ENCODE data around the gene GALNT11. TPM values are rescaled to one million over a fixed set of nuclear protein-coding genes. Genes with fewer than 3 reads are reported as not detected.

Gene GALNT11
- total RNA-seq, 2 donors from 2014 or later = 45.9 to 54.4 TPM

DNA sequence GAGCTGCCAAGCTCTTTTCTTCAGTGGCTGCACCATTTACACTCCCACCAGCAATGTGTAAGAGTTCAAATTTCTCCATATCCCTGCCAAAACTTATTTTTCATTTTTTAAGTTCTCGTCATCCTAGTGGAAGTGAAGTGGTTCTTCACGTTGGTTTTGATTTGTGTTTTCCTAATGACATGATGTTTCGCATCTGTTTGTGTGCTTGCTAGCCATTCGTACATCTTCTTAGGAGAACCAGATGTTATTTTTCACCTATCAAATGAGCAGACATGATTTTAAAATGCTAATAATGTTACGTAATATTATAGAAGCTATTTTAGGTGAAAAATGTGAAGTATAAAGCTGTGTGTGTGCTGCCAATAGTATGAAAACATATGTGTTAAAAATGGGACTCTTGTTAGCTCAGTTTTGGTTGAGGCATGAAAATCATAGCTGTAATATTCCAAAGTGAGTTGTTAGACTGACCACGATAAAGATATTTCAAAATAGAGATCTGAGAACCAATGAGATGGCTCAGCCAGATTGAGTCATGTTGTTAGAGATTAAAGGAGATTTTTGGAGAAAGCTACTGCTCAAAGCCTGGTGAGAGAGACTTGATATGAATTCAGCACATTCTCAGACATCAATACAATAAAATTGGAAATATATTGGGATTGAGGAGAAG, 25.9 kb upstream of the GALNT11 start:
- WGBS, 2 donors = 75 to 77% methylated on average over 6 of the region's 6 CpGs
- ATAC-seq = no peak
- no peak for DNase-seq

DNA sequence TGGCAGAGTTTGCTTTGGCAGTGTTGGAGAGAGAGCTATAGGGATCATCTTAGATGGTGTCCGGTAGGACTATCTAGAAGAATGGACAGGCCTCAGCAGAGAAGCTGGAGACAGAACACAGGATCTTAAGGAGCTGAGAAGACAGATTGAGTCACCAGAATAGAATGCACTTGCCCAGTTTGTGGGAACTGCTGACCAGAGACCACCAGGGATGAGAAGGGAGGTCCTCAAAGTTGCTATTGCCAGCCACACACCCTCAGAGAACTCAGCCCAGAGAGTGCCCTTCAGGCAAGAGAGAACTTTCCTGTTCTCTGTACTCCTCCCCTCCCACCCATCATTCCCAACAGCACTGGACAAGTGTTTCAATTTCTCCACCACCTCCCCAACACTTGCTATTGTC, 25.3 kb upstream of the GALNT11 start:
- TF ChIP-seq, protein P1, sequence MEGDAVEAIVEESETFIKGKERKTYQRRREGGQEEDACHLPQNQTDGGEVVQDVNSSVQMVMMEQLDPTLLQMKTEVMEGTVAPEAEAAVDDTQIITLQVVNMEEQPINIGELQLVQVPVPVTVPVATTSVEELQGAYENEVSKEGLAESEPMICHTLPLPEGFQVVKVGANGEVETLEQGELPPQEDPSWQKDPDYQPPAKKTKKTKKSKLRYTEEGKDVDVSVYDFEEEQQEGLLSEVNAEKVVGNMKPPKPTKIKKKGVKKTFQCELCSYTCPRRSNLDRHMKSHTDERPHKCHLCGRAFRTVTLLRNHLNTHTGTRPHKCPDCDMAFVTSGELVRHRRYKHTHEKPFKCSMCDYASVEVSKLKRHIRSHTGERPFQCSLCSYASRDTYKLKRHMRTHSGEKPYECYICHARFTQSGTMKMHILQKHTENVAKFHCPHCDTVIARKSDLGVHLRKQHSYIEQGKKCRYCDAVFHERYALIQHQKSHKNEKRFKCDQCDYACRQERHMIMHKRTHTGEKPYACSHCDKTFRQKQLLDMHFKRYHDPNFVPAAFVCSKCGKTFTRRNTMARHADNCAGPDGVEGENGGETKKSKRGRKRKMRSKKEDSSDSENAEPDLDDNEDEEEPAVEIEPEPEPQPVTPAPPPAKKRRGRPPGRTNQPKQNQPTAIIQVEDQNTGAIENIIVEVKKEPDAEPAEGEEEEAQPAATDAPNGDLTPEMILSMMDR (IDR thresholded peaks at IDR 0.05) = no peak
- TF ChIP-seq POLR2A (IDR thresholded peaks at IDR 0.05) = no peak
- H3K27me3 ChIP-seq = no peaks in the 10 kb centered on the region
- H3K36me3 ChIP-seq (replicated peaks in 1 of 2; ENCODE audit: insufficient read depth in 1 of 2, low read depth in 2 of 2) = no peaks in the 10 kb centered on the region
- WGBS, 2 donors = 86 to 100% methylated on average over 1 of the region's 1 CpG
- H3K4me3 ChIP-seq = no peak overlapping the region
- intact Hi-C loops (cut with DNase I) = no loop called here
- ATAC-seq (no peak), DNase-seq (no peak)
- no peak overlapping the region for H3K27ac ChIP-seq
- no peaks in the 10 kb centered on the region for H3K4me1 ChIP-seq
- no peaks in the 10 kb centered on the region for H3K9me3 ChIP-seq

More for the DNA sequence above, 25.9 kb upstream of the GALNT11 start:
- Histone ChIP-seq H3K4me3 (no peak overlapping the region), H3K36me3 (replicated peaks in 1 of 2; ENCODE audit: insufficient read depth in 1 of 2, low read depth in 2 of 2) (no peaks in the 10 kb centered on the region), H3K4me1 (no peaks in the 10 kb centered on the region), H3K9me3 (no peaks in the 10 kb centered on the region), H3K27me3 (no peaks in the 10 kb centered on the region), H3K27ac (no peak overlapping the region)
- intact Hi-C loops (cut with DNase I) = no loop called here
- TF ChIP-seq, protein P1 (IDR thresholded peaks at IDR 0.05) = no peak
- no peak for TF ChIP-seq POLR2A (IDR thresholded peaks at IDR 0.05)

DNA sequence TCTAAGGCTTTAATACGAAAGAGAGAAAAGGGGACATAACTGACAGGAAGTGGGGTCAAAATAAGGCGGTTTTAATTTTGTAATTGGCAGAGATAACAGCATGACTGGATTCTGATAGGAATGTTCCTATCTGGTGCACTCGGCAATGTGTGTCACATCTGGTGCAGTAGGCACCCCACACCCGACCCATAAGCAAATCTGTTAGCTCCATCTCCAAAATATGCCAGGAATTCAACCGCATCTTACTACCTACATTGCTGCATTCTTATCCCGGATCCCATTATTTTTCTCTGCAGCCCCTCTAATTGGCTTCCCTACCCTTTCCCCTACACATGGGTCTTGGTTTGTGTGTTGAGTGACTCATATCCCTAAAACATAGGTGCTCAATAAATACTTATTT, 19.1 kb upstream of the GALNT11 start:
- no peak for DNase-seq
- Histone ChIP-seq H3K4me1 (no peaks in the 10 kb centered on the region), H3K36me3 (replicated peaks in 1 of 2; ENCODE audit: insufficient read depth in 1 of 2, low read depth in 2 of 2) (no peaks in the 10 kb centered on the region), H3K9me3 (no peaks in the 10 kb centered on the region), H3K4me3 (no peak overlapping the region), H3K27ac (no peak overlapping the region), H3K27me3 (no peaks in the 10 kb centered on the region)
- TF ChIP-seq POLR2A (IDR thresholded peaks at IDR 0.05) = no peak
- intact Hi-C loops (cut with DNase I) = no loop called here
- WGBS, 2 donors = 69 to 78% methylated on average over 6 of the region's 6 CpGs
- ATAC-seq = no peak

DNA sequence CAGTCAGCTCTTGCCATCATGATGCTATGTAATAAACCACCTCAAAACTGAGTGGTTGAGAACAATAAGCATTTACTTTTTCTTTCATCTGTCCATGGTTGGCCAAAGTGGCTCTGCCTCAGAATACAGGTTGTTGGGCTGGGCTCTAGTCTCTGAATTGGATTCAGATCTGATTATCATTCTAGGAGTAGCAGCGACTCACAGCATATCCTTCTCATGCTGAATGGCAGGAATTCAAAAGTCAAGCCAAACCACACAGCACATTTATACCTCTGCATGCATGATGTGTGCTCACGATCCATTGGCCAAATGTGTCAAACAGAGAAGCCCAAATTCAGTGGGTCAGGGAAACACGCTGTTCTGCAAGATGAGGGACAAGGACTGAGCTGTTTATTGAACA, 13.6 kb upstream of the GALNT11 start:
- ATAC-seq = no peak
- intact Hi-C loops (cut with DNase I) = no loop called here
- Histone ChIP-seq H3K36me3 (replicated peaks in 1 of 2; ENCODE audit: insufficient read depth in 1 of 2, low read depth in 2 of 2) (no peaks in the 10 kb centered on the region), H3K27me3 (no peaks in the 10 kb centered on the region), H3K4me3 (no peak overlapping the region), H3K27ac (no peak overlapping the region), H3K9me3 (no peaks in the 10 kb centered on the region), H3K4me1 (peaks cover 17% of the 10 kb centered on the region)
- no peak for TF ChIP-seq POLR2A (IDR thresholded peaks at IDR 0.05)
- 55 to 65% methylated on average over 3 of the region's 3 CpGs for WGBS, 2 donors
- no peak for DNase-seq

DNA sequence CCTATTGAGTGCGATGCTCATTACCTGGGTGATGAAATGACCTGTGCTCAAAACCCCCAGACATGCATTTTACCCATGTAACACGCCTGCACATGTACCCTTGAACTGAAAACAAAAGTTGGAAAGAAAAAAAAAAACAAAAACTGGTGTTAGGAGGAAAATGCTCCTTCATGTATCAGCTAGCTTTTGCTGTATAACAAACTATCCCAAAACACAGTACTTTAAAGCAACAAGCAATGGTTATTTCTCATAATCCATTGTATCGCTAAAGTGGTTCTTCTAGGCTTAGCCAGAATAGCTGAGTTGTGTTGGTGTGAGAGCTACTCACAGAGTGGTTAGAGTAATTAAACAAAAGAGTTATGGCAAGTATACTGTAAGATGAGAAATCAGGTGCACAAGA, 12.2 kb upstream of the GALNT11 start:
- 95% methylated on average over 3 of the region's 3 CpGs for WGBS, 2 donors
- ATAC-seq (no peak), DNase-seq (no peak)
- H3K27ac ChIP-seq = no peak overlapping the region
- no peaks in the 10 kb centered on the region for H3K9me3 ChIP-seq
- H3K27me3 ChIP-seq = no peaks in the 10 kb centered on the region
- no peak overlapping the region for H3K4me3 ChIP-seq
- intact Hi-C loops (cut with DNase I) = no loop called here
- TF ChIP-seq, protein P1 (IDR thresholded peaks at IDR 0.05) = no peak
- TF ChIP-seq POLR2A (IDR thresholded peaks at IDR 0.05) = no peak
- H3K36me3 ChIP-seq (replicated peaks in 1 of 2; ENCODE audit: insufficient read depth in 1 of 2, low read depth in 2 of 2) = no peaks in the 10 kb centered on the region
- H3K4me1 ChIP-seq = peaks cover 17% of the 10 kb centered on the region

DNA sequence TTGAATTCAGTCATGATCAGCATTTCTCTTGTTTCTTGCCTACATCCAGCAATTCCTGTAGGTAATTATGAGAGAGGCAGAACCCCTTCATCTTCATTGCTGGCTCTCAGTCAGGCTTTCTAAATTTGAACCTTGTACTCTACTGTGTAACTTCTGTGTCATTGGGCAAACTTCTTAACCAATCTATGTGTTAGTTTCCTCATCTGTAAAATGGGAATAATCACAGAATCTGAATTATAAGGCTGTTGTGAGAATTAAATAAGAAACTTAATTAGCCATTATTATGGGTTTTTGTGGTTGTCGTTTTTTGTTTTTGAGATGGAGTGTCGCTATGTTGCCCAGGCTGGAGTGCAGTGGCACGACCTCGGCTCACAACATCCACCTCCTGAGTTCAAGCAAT, 11.5 kb upstream of the GALNT11 start:
- ATAC-seq = no peak
- Histone ChIP-seq H3K4me1 (peaks cover 17% of the 10 kb centered on the region), H3K27me3 (no peaks in the 10 kb centered on the region), H3K27ac (no peak overlapping the region), H3K4me3 (no peak overlapping the region), H3K9me3 (no peaks in the 10 kb centered on the region), H3K36me3 (replicated peaks in 1 of 2; ENCODE audit: insufficient read depth in 1 of 2, low read depth in 2 of 2) (no peaks in the 10 kb centered on the region)
- intact Hi-C loops (cut with DNase I) = no loop called here
- no peak for DNase-seq
- TF ChIP-seq, protein P1 (IDR thresholded peaks at IDR 0.05) = no peak
- TF ChIP-seq POLR2A (IDR thresholded peaks at IDR 0.05) = no peak
- 92 to 97% methylated on average over 4 of the region's 4 CpGs for WGBS, 2 donors
